Measurements from ENCODE around the gene PLCG2. TPM values are rescaled to one million over a fixed set of nuclear protein-coding genes. Genes with fewer than 3 reads are reported as not detected.

The PLCG2 gene
- total and polyA plus RNA-seq, 8 donors = 5.1 to 48.7 (median 9.4) TPM

DNA sequence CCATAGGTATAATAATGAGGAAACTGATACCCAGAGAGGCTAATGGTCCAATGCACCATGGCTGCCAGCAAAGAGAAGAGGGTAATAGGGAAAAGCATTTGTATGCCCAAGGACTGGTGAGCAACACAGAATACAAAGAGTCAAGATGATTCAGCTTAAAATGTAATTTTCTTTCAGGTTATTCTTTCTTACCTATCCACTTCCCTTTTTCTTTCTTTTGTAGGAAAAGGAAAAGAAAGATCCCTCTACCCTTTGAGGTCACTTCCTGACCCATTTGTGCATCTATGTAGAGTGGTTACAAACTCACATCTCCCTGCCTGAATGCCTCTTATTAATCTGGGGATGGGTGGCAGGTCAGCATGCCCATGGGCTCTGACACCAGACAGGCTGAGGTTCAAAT is 3.5 kb upstream of the PLCG2 start:
- Histone ChIP-seq H3K9me3 (no peaks in the 10 kb centered on the region), H3K36me3 (no peaks in the 10 kb centered on the region), H3K4me3 (no peak overlapping the region), H3K27me3 (peaks cover 0 to 13% of the 10 kb centered on the region in 2 donors), H3K4me1 (peaks cover 0 to 10% of the 10 kb centered on the region in 2 donors), H3K27ac (no peak overlapping the region)
- ATAC-seq = no peak
- DNase-seq = no peak
- TF ChIP-seq CTCF (IDR thresholded peaks at IDR 0.05) = no peak
- intact Hi-C loops (cut with DNase I) = no loop called here

DNA sequence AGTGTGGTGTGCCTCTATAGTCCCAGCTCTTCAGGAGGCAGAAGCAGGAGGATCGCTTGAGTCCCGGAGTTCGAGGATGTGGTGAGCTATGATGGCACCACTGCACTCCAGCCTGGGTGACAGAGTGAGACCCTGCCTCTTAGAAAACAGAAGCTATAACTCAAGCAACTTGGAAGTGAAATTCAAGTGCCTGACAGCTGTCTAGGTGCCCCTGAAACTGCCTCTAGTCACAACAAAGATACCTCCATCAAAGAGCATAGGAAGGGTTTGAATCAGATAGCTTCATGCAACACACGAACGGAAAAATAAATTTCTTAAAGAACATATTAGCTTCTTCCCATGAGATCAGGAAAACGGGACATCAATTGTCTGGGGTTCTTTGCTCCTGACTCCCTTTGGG is 860 bp upstream of the PLCG2 start:
- H3K4me1 ChIP-seq = peaks cover 0 to 22% of the 10 kb centered on the region in 2 donors
- peak overlapping the region; percentile 57 to 72 for H3K4me3 ChIP-seq
- ATAC-seq (no peak), DNase-seq (no peak)
- intact Hi-C loops (cut with DNase I) = no loop called here
- no peaks in the 10 kb centered on the region for H3K9me3 ChIP-seq
- H3K27me3 ChIP-seq = peaks cover 0 to 13% of the 10 kb centered on the region in 2 donors
- H3K27ac ChIP-seq = no peak overlapping the region
- no peak for TF ChIP-seq CTCF (IDR thresholded peaks at IDR 0.05)
- no peaks in the 10 kb centered on the region for H3K36me3 ChIP-seq

GRCh38 chr16:81779536-81780320 is 637 bp downstream of the PLCG2 start:
- H3K4me1 ChIP-seq = peaks cover 0 to 37% of the 10 kb centered on the region in 2 donors
- H3K4me3 ChIP-seq = peak overlapping the region; percentile 57 to 72
- intact Hi-C loops (cut with DNase I) = loop anchor here in 1 of 2 donors (10.0 kb wide), 1 partner anchor 95 kb away; no protein-coding TSS in a partner anchor
- peaks cover 0 to 13% of the 10 kb centered on the region in 2 donors for H3K27me3 ChIP-seq
- H3K27ac ChIP-seq = peak overlapping the region; percentile 44 to 87
- no peaks in the 10 kb centered on the region for H3K36me3 ChIP-seq
- H3K9me3 ChIP-seq = no peaks in the 10 kb centered on the region
- no peak for TF ChIP-seq CTCF (IDR thresholded peaks at IDR 0.05)
- ATAC-seq (peak; percentile 52), DNase-seq (peak in 2 of 4 donors; percentile 67 to 92)

- peaks cover 0 to 13% of the 10 kb centered on the region in 2 donors for H3K27me3 ChIP-seq
- H3K27ac ChIP-seq = no peak overlapping the region
- peak overlapping the region in 1 of 2 donors; percentile 72 for H3K4me3 ChIP-seq
- no peaks in the 10 kb centered on the region for H3K36me3 ChIP-seq
- H3K4me1 ChIP-seq = peaks cover 0 to 41% of the 10 kb centered on the region in 2 donors
- DNase-seq (no peak), ATAC-seq (no peak)
- TF ChIP-seq CTCF (IDR thresholded peaks at IDR 0.05) = no peak
- intact Hi-C loops (cut with DNase I) = loop anchor here in 1 of 2 donors (10.0 kb wide), 1 partner anchor 94 kb away; no protein-coding TSS in a partner anchor
- H3K9me3 ChIP-seq = no peaks in the 10 kb centered on the region
Observed at GRCh38 chr16:81780350-81780749, 1.3 kb downstream of the PLCG2 start.

GRCh38 chr16:81782236-81782635 is 3.1 kb downstream of the PLCG2 start:
- no peaks in the 10 kb centered on the region for H3K9me3 ChIP-seq
- no peak overlapping the region for H3K27ac ChIP-seq
- TF ChIP-seq CTCF (IDR thresholded peaks at IDR 0.05) = no peak
- DNase-seq = no peak
- intact Hi-C loops (cut with DNase I) = loop anchor here in 1 of 2 donors (10.0 kb wide), 1 partner anchor 93 kb away; no protein-coding TSS in a partner anchor
- no peak for ATAC-seq
- peaks cover 0 to 2% of the 10 kb centered on the region in 2 donors for H3K36me3 ChIP-seq
- peaks cover 0 to 41% of the 10 kb centered on the region in 2 donors for H3K4me1 ChIP-seq
- peaks cover 0 to 13% of the 10 kb centered on the region in 2 donors for H3K27me3 ChIP-seq
- no peak overlapping the region for H3K4me3 ChIP-seq

Data from left lung (tissue), 10 donors.